HG03108 (cell line): Measurements from ENCODE around the gene PRDX1.
"Not testable (repeated sequence)": the region's sequence is repeated elsewhere in the genome, so short reads cannot be mapped to it uniquely, and the experiment has no call there.

Experiments used
- ATAC-seq: cut with Tn5 transposase; IDR thresholded peaks from one replicate; pipeline ENCODE4 v1.9.1; 2021; ENCODE audit warnings: moderate library complexity; ENCODE audit not compliant: unreplicated experiment

The PRDX1 gene

GRCh38 chr1:45536886-45537285 is 15.2 kb upstream of the PRDX1 start:
- no peak for ATAC-seq

- ATAC-seq: no peak
These were observed 14.5 kb upstream of the PRDX1 start for GRCh38 chr1:45535988-45536766.

GRCh38 chr1:45531873-45532272 is 10.2 kb upstream of the PRDX1 start:
- ATAC-seq: no peak

- ATAC-seq: no peak
These were observed 9.0 kb upstream of the PRDX1 start for GRCh38 chr1:45530632-45531135.

GRCh38 chr1:45526135-45526644 is 4.5 kb upstream of the PRDX1 start:
- no peak for ATAC-seq

- not testable (repeated sequence) for ATAC-seq
These were observed 2.3 kb upstream of the PRDX1 start for GRCh38 chr1:45523975-45524374.

GRCh38 chr1:45523516-45523915 is 1.8 kb upstream of the PRDX1 start:
- ATAC-seq: not testable (repeated sequence)

- ATAC-seq: no peak
These were observed 830 bp upstream of the PRDX1 start for GRCh38 chr1:45522324-45523104.

GRCh38 chr1:45519774-45520173 is 1.9 kb downstream of the PRDX1 start:
- not testable (repeated sequence) for ATAC-seq

- ATAC-seq: no peak
These were observed 2.8 kb downstream of the PRDX1 start for GRCh38 chr1:45518910-45519309.

- ATAC-seq: not testable (repeated sequence)
These were observed 3.3 kb downstream of the PRDX1 start for GRCh38 chr1:45518366-45518765.

GRCh38 chr1:45516465-45516864 is 5.2 kb downstream of the PRDX1 start:
- no peak for ATAC-seq

GRCh38 chr1:45516036-45516435 is 5.6 kb downstream of the PRDX1 start:
- no peak for ATAC-seq

GRCh38 chr1:45513532-45514260 is 8.0 kb downstream of the PRDX1 start:
- ATAC-seq: not testable (repeated sequence)

- ATAC-seq: no peak
These were observed 9.0 kb downstream of the PRDX1 start for GRCh38 chr1:45512641-45513054.

- ATAC-seq: no peak
These were observed 10.6 kb downstream of the PRDX1 start for GRCh38 chr1:45510972-45511527.

- ATAC-seq: no peak
These were observed 11.4 kb downstream of the PRDX1 start for GRCh38 chr1:45510036-45510971.

- no peak for ATAC-seq
These were observed 13.2 kb downstream of the PRDX1 start for GRCh38 chr1:45508295-45509151.

- no peak for ATAC-seq
These were observed 13.8 kb downstream of the PRDX1 start for GRCh38 chr1:45507893-45508292.
